ENCODE results near the gene PCDHA1. TPM values are rescaled to one million over a fixed set of nuclear protein-coding genes. Genes with fewer than 3 reads are reported as not detected.
"Not testable (repeated sequence)": the region's sequence is repeated elsewhere in the genome, so short reads cannot be mapped to it uniquely, and the experiment has no call there.

Gene PCDHA1
- total and polyA plus RNA-seq, 2 of the 13 experiments (the other 11 are each of a cell fraction or from before 2014, with no cell fraction given): not detected

GRCh38 chr5:140848139-140849102 lies 62.5 kb downstream of the PCDHA1 start, which contains the start of gene PCDHA9:
Gene PCDHA9, plus strand, starts transcription at chr5:140848382. Its CDS starts 114 bp downstream, at chr5:140848496.
- 0 out of 2 replicates have a peak, but pooled peaks have one; percentile 33 for TF ChIP-seq ZBTB33 (CRISPR knock-in tag; IDR thresholded peaks at IDR 0.05)
- intact Hi-C loops (cut with micrococcal nuclease; ENCODE audit: unreplicated experiment): not testable (repeated sequence)

GRCh38 chr5:140849831-140850634 lies 64.1 kb downstream of the PCDHA1 start:
- H3K9ac ChIP-seq (ENCODE audit: insufficient read depth, low read depth, low read length); CTCF ChIA-PET (ENCODE audit: low intra/inter-chr PET ratio, low total read pairs); in situ Hi-C loops (cut with HindIII; ENCODE audit: extremely low pct_ligation_motif_present, low pct_unique_long_range_greater_than_20kb); FAIRE-seq; H3K4me3 ChIP-seq (replicated peaks in 1 of 3; ENCODE audit: insufficient read depth in 1 of 3, low read depth in 2 of 3, low read length in 3 of 3); H2AFZ ChIP-seq (ENCODE audit: low read length); POLR2A ChIA-PET; H3K4me1 ChIP-seq (ENCODE audit: insufficient read depth, low read length); H3K27ac ChIP-seq (ENCODE audit: extremely low read length, insufficient read depth, low read length); H3K36me3 ChIP-seq (replicated peaks in 1 of 2; ENCODE audit: control insufficient read depth in 1 of 2, insufficient read depth in 2 of 2, low read length in 2 of 2); ATAC-seq; DNase-seq (ENCODE audit: low spot score); intact Hi-C loops (cut with micrococcal nuclease; ENCODE audit: unreplicated experiment); BruUV-seq (replicated peaks); H3K79me2 ChIP-seq (ENCODE audit: insufficient read depth, low read length); H4K20me1 ChIP-seq (ENCODE audit: insufficient read depth, low read length); H3K9me3 ChIP-seq (ENCODE audit: low read length); H3K4me2 ChIP-seq (ENCODE audit: low read depth, low read length); H3K27me3 ChIP-seq (ENCODE audit: control insufficient read depth in 1 of 2, insufficient read depth in 2 of 2, low read length in 2 of 2): not testable (repeated sequence)
- TF ChIP-seq DNMT1 (CRISPR knock-in tag; IDR thresholded peaks at IDR 0.05): 0 out of 2 replicates have a peak, but pooled peaks have one; percentile 31
- 84% methylated on average over 93 of the region's 101 CpGs for WGBS (ENCODE audit: low lambda C conversion rate)

More at GRCh38 chr5:140848139-140849102, 62.5 kb downstream of the PCDHA1 start, which contains the start of gene PCDHA9:
- H3K79me2 ChIP-seq (ENCODE audit: insufficient read depth, low read length); H3K27ac ChIP-seq (ENCODE audit: extremely low read length, insufficient read depth, low read length); H3K4me3 ChIP-seq (replicated peaks in 1 of 3; ENCODE audit: insufficient read depth in 1 of 3, low read depth in 2 of 3, low read length in 3 of 3); H3K9ac ChIP-seq (ENCODE audit: insufficient read depth, low read depth, low read length); in situ Hi-C loops (cut with HindIII; ENCODE audit: extremely low pct_ligation_motif_present, low pct_unique_long_range_greater_than_20kb); H3K4me1 ChIP-seq (ENCODE audit: insufficient read depth, low read length); POLR2A ChIA-PET; DNase-seq (ENCODE audit: low spot score); H2AFZ ChIP-seq (ENCODE audit: low read length); H3K9me3 ChIP-seq (ENCODE audit: low read length); H4K20me1 ChIP-seq (ENCODE audit: insufficient read depth, low read length); CTCF ChIA-PET (ENCODE audit: low intra/inter-chr PET ratio, low total read pairs); H3K27me3 ChIP-seq (ENCODE audit: control insufficient read depth in 1 of 2, insufficient read depth in 2 of 2, low read length in 2 of 2); H3K4me2 ChIP-seq (ENCODE audit: low read depth, low read length); H3K36me3 ChIP-seq (replicated peaks in 1 of 2; ENCODE audit: control insufficient read depth in 1 of 2, insufficient read depth in 2 of 2, low read length in 2 of 2); BruUV-seq (replicated peaks); FAIRE-seq: not testable (repeated sequence)
- ATAC-seq: peak; percentile 57; the same call in 2 of the 3 replicates
- 73% methylated on average over 40 of the region's 48 CpGs for WGBS (ENCODE audit: low lambda C conversion rate)
